ENCODE data around the gene SIGLEC15.

SIGLEC15 gene

GRCh38 chr18:45837283-45838070, 12.0 kb downstream of the SIGLEC15 start:
- Histone ChIP-seq H3K27ac (ENCODE audit: low read depth, low read length) (no peak overlapping the region), H3K18ac (ENCODE audit: low read length) (no peak overlapping the region), H4K5ac (ENCODE audit: low read length) (no peak overlapping the region), H2BK5ac (ENCODE audit: low read length) (no peak overlapping the region), H3K56ac (ENCODE audit: low read length) (peak overlapping the region; percentile 84), H3K4ac (ENCODE audit: low read depth, low read length) (no peak overlapping the region), H3K79me1 (ENCODE audit: low read length) (no peaks in the 10 kb centered on the region), H2BK120ac (ENCODE audit: low read depth, low read length) (no peak overlapping the region), H3K4me3 (ENCODE audit: low read length) (no peak overlapping the region), H2AK5ac (ENCODE audit: low read length) (no peak overlapping the region), H3K9ac (ENCODE audit: low read length) (peak overlapping the region; percentile 35), H3K4me2 (ENCODE audit: low read length) (peak overlapping the region; percentile 67), H3K4me1 (ENCODE audit: control insufficient read depth, low read depth, low read length) (no peaks in the 10 kb centered on the region), H3K27me3 (ENCODE audit: insufficient read depth, low read length, poor library complexity) (no peaks in the 10 kb centered on the region), H3K23ac (ENCODE audit: low read length) (no peak overlapping the region), H3K79me2 (ENCODE audit: control insufficient read depth, insufficient read depth, low read length) (no peaks in the 10 kb centered on the region), H2BK15ac (replicated peaks; ENCODE audit: low read depth) (no peak overlapping the region), H3K36me3 (ENCODE audit: control insufficient read depth, insufficient read depth, low read length) (no peaks in the 10 kb centered on the region), H4K8ac (ENCODE audit: low read depth, low read length) (no peak overlapping the region)
- peak; percentile 81 for DNase-seq
- WGBS (ENCODE audit: extremely low coverage, insufficient coverage, low lambda C conversion rate), result no CpG with 5 or more reads among the region's 84 CpGs

- Histone ChIP-seq H3K36me3 (ENCODE audit: control insufficient read depth, insufficient read depth, low read length) (no peaks in the 10 kb centered on the region), H2BK5ac (ENCODE audit: low read length) (no peak overlapping the region), H3K27ac (ENCODE audit: low read depth, low read length) (no peak overlapping the region), H3K27me3 (ENCODE audit: insufficient read depth, low read length, poor library complexity) (no peaks in the 10 kb centered on the region), H3K23ac (ENCODE audit: low read length) (no peak overlapping the region), H3K4ac (ENCODE audit: low read depth, low read length) (no peak overlapping the region), H2BK120ac (ENCODE audit: low read depth, low read length) (no peak overlapping the region), H3K9ac (ENCODE audit: low read length) (no peak overlapping the region), H3K4me1 (ENCODE audit: control insufficient read depth, low read depth, low read length) (no peaks in the 10 kb centered on the region), H3K18ac (ENCODE audit: low read length) (no peak overlapping the region), H3K79me1 (ENCODE audit: low read length) (no peaks in the 10 kb centered on the region), H4K8ac (ENCODE audit: low read depth, low read length) (no peak overlapping the region), H3K4me3 (ENCODE audit: low read length) (no peak overlapping the region), H2AK5ac (ENCODE audit: low read length) (no peak overlapping the region), H3K4me2 (ENCODE audit: low read length) (no peak overlapping the region), H3K56ac (ENCODE audit: low read length) (no peak overlapping the region), H2BK15ac (replicated peaks; ENCODE audit: low read depth) (no peak overlapping the region), H4K5ac (ENCODE audit: low read length) (no peak overlapping the region), H3K79me2 (ENCODE audit: control insufficient read depth, insufficient read depth, low read length) (no peaks in the 10 kb centered on the region)
- WGBS (ENCODE audit: extremely low coverage, insufficient coverage, low lambda C conversion rate), result no CpG with 5 or more reads among the region's 53 CpGs
- no peak for DNase-seq
These were observed 13.0 kb downstream of the SIGLEC15 start for GRCh38 chr18:45838302-45839070.

- WGBS (ENCODE audit: extremely low coverage, insufficient coverage, low lambda C conversion rate), result no CpG with 5 or more reads among the region's 13 CpGs
- peak; percentile 80 for DNase-seq
These were observed 14.2 kb downstream of the SIGLEC15 start for GRCh38 chr18:45839414-45840395.

GRCh38 chr18:45841060-45841764, 15.7 kb downstream of the SIGLEC15 start:
- H3K27me3 ChIP-seq (ENCODE audit: insufficient read depth, low read length, poor library complexity), result no peaks in the 10 kb centered on the region
- no peak overlapping the region for H3K9ac ChIP-seq (ENCODE audit: low read length)
- no peak overlapping the region for H3K4me2 ChIP-seq (ENCODE audit: low read length)
- no peaks in the 10 kb centered on the region for H3K79me1 ChIP-seq (ENCODE audit: low read length)
- no peak overlapping the region for H3K18ac ChIP-seq (ENCODE audit: low read length)
- H4K5ac ChIP-seq (ENCODE audit: low read length), result no peak overlapping the region
- H2AK5ac ChIP-seq (ENCODE audit: low read length), result no peak overlapping the region
- H3K79me2 ChIP-seq (ENCODE audit: control insufficient read depth, insufficient read depth, low read length), result no peaks in the 10 kb centered on the region
- H3K4me1 ChIP-seq (ENCODE audit: control insufficient read depth, low read depth, low read length), result no peaks in the 10 kb centered on the region
- no peak overlapping the region for H3K4ac ChIP-seq (ENCODE audit: low read depth, low read length)
- no peak overlapping the region for H3K4me3 ChIP-seq (ENCODE audit: low read length)
- DNase-seq, result no peak
- no CpG with 5 or more reads among the region's 17 CpGs for WGBS (ENCODE audit: extremely low coverage, insufficient coverage, low lambda C conversion rate)
- no peaks in the 10 kb centered on the region for H3K36me3 ChIP-seq (ENCODE audit: control insufficient read depth, insufficient read depth, low read length)
- H2BK120ac ChIP-seq (ENCODE audit: low read depth, low read length), result no peak overlapping the region
- H3K56ac ChIP-seq (ENCODE audit: low read length), result no peak overlapping the region
- no peak overlapping the region for H2BK15ac ChIP-seq (replicated peaks; ENCODE audit: low read depth)
- no peak overlapping the region for H3K27ac ChIP-seq (ENCODE audit: low read depth, low read length)
- H2BK5ac ChIP-seq (ENCODE audit: low read length), result no peak overlapping the region
- H3K23ac ChIP-seq (ENCODE audit: low read length), result no peak overlapping the region
- no peak overlapping the region for H4K8ac ChIP-seq (ENCODE audit: low read depth, low read length)

More at GRCh38 chr18:45839414-45840395, 14.2 kb downstream of the SIGLEC15 start:
- no peak overlapping the region for H3K4me2 ChIP-seq (ENCODE audit: low read length)
- H3K79me1 ChIP-seq (ENCODE audit: low read length), result no peaks in the 10 kb centered on the region
- H3K36me3 ChIP-seq (ENCODE audit: control insufficient read depth, insufficient read depth, low read length), result no peaks in the 10 kb centered on the region
- no peaks in the 10 kb centered on the region for H3K79me2 ChIP-seq (ENCODE audit: control insufficient read depth, insufficient read depth, low read length)
- H3K56ac ChIP-seq (ENCODE audit: low read length), result peak overlapping the region; percentile 47
- H3K27me3 ChIP-seq (ENCODE audit: insufficient read depth, low read length, poor library complexity), result no peaks in the 10 kb centered on the region
- no peak overlapping the region for H2BK5ac ChIP-seq (ENCODE audit: low read length)
- no peak overlapping the region for H4K5ac ChIP-seq (ENCODE audit: low read length)
- no peaks in the 10 kb centered on the region for H3K4me1 ChIP-seq (ENCODE audit: control insufficient read depth, low read depth, low read length)
- H3K4ac ChIP-seq (ENCODE audit: low read depth, low read length), result no peak overlapping the region
- no peak overlapping the region for H2AK5ac ChIP-seq (ENCODE audit: low read length)
- H2BK120ac ChIP-seq (ENCODE audit: low read depth, low read length), result no peak overlapping the region
- no peak overlapping the region for H3K18ac ChIP-seq (ENCODE audit: low read length)
- no peak overlapping the region for H4K8ac ChIP-seq (ENCODE audit: low read depth, low read length)
- H3K4me3 ChIP-seq (ENCODE audit: low read length), result no peak overlapping the region
- no peak overlapping the region for H3K23ac ChIP-seq (ENCODE audit: low read length)
- H3K27ac ChIP-seq (ENCODE audit: low read depth, low read length), result no peak overlapping the region
- H2BK15ac ChIP-seq (replicated peaks; ENCODE audit: low read depth), result no peak overlapping the region
- H3K9ac ChIP-seq (ENCODE audit: low read length), result no peak overlapping the region

GRCh38 chr18:45841765-45842442, 16.4 kb downstream of the SIGLEC15 start:
- no CpG with 5 or more reads among the region's 12 CpGs for WGBS (ENCODE audit: extremely low coverage, insufficient coverage, low lambda C conversion rate)
- no peak for DNase-seq
- Histone ChIP-seq H2BK5ac (ENCODE audit: low read length) (no peak overlapping the region), H3K4me2 (ENCODE audit: low read length) (no peak overlapping the region), H3K27me3 (ENCODE audit: insufficient read depth, low read length, poor library complexity) (no peaks in the 10 kb centered on the region), H4K8ac (ENCODE audit: low read depth, low read length) (no peak overlapping the region), H3K23ac (ENCODE audit: low read length) (no peak overlapping the region), H3K4me3 (ENCODE audit: low read length) (no peak overlapping the region), H3K79me2 (ENCODE audit: control insufficient read depth, insufficient read depth, low read length) (no peaks in the 10 kb centered on the region), H4K5ac (ENCODE audit: low read length) (no peak overlapping the region), H3K27ac (ENCODE audit: low read depth, low read length) (no peak overlapping the region), H2BK15ac (replicated peaks; ENCODE audit: low read depth) (no peak overlapping the region), H3K9ac (ENCODE audit: low read length) (no peak overlapping the region), H2BK120ac (ENCODE audit: low read depth, low read length) (no peak overlapping the region), H3K36me3 (ENCODE audit: control insufficient read depth, insufficient read depth, low read length) (no peaks in the 10 kb centered on the region), H3K4ac (ENCODE audit: low read depth, low read length) (no peak overlapping the region), H3K79me1 (ENCODE audit: low read length) (no peaks in the 10 kb centered on the region), H2AK5ac (ENCODE audit: low read length) (no peak overlapping the region), H3K56ac (ENCODE audit: low read length) (no peak overlapping the region), H3K18ac (ENCODE audit: low read length) (no peak overlapping the region), H3K4me1 (ENCODE audit: control insufficient read depth, low read depth, low read length) (no peaks in the 10 kb centered on the region)

Measured in mesendoderm (in vitro differentiated cells).